Activated CD4-positive, CD25-positive, alpha-beta regulatory T cell (primary cell): ENCODE data around the gene CCDC184.
A peak's percentile ranks its signal among the peaks of the same experiment; 100 is the strongest.
"Not testable (repeated sequence)": the region's sequence is repeated elsewhere in the genome, so short reads cannot be mapped to it uniquely, and the experiment has no call there.

Experiments
- DNase-seq, 4 experiments: peaks; one replicate each; lab custom pipeline; 2025; lab: John Stamatoyannopoulos, UW

Gene CCDC184

DNA sequence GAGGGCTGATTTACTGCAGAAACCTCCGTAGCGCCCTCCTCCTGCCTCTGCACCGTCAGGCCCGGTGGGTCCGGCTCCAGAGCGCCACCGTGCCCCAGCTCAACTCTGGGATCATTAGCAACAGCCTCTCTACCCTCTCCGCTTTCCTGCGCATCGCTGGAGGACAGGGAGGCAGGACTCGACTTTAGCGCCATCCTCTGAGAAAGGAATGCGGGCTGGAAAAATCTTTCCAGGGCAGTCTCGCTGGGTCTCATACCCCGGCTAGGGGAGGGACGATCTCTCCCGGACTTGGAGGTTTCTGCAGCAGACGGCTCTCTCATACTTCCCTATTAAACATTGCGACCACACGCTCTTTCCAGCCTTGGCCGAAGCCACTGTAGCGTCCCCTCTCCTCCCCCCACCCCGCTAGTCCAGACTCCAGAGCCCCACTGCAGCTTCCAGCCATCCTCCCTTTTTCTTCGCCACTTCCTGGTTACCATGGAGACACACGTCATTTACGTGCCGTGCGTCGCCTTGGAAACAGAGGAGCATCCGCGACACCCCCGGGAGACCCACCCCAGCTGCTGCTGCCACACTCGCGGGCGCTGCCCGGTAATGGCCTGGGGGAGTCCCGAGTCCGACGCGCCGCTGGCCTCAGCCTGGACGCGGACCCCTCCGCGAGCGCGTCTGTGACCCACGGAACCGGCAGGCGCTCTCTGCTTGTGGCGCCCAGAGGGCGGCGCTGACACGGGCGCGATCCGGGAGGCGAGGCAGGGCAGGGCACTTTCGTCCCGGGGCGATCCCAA is at the start of gene CCDC184:
CCDC184 (plus strand) TSS at position 554 of the 785 bp plus-strand sequence. CDS start 479 bp downstream, outside the sequence.
- peak in 3 of 4 experiments; percentile 30 to 57 (median 35) for DNase-seq

DNA sequence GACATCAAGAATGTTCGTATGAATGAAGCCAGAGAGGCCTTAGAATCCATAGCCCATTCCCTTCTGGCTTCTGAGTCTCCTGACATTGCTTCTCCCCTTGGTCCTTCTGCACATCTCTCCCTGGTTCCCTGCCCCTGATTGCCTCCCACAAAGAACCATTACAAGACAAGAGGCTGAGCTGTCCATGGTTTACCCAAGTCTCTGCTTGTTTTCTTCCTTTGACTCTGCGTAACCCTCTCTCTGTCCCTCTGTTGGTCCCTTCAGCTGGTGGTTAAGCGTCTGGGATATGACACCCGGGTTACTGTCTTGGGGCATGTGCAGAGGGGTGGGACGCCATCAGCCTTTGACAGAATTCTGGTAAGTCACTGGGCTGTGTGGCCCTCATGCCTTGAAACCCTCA is 48.4 kb upstream of the CCDC184 start:
- DNase-seq, result no peak

DNA sequence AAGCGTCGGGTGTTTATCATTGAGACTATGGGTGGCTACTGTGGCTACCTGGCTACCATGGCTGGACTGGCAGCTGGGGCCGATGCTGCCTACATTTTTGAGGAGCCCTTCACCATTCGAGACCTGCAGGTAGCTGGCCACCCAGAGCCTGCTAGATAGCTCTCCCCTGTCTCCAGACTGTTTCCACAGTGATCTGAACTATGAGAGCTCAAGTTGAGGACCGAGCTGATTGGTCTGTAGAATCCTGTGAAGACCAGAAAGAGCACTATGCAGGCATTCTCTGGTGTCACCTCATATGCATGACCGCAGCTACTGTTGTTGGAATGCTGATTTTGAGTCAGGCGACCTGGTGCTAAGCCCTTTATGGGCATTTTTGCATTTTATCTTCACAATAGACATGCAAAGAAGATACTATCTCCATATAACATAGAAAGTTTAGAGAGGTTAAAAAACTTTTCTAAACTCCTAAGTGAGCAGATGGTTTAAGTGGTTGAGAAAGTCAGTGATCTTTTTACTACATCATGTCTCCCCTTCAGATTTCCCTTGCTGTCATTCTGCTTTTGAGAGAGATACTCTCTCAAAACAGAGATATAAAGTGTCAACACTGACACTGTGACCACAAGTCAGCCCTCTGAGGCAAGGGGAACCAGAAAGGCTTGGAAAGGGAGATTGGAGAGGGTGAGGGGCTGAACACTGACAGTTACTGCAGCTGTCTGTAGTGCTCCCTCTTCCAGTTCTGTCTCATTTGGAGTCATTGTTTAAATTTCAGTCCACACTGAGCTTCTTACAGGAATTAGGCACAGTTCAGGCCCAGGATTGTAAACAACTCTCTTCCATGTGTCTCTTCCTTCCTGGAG is 40.4 kb upstream of the CCDC184 start:
- no peak for DNase-seq

DNA sequence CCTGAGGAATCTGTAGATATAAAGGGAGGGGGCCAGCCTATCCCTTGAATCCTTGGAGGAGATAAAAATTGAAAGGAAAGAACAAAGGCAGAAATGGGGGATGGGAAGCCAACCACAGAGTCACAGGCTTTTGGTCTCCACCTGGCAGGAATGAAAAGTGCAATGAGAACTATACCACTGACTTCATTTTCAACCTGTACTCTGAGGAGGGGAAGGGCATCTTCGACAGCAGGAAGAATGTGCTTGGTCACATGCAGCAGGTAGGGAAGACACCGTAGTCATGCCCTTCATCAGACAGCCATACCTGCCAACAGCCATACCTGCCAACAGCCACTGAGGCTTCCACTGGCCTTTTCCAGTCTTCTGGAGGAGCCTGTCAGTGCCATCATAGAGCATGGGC is 39.5 kb upstream of the CCDC184 start:
- no peak for DNase-seq

DNA sequence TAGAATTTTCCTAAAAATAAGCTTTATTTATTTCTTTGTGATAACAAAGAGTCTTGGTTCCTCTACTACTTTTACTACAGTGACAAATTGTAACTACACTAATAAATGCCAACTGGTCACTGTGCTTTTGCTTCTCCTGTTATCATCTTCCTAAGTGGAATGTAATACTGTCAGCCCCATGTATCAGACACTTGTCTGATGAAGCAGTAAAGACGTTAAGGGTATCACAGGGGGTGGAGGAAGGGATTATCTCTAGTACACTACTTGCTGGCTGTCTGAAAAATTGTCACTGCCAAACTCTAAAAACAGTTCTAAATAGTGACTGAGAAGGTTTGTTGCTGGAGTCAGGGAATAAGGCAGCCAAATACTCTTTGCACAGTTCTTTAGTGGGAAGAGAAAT is 37.5 kb upstream of the CCDC184 start:
- no peak for DNase-seq

DNA sequence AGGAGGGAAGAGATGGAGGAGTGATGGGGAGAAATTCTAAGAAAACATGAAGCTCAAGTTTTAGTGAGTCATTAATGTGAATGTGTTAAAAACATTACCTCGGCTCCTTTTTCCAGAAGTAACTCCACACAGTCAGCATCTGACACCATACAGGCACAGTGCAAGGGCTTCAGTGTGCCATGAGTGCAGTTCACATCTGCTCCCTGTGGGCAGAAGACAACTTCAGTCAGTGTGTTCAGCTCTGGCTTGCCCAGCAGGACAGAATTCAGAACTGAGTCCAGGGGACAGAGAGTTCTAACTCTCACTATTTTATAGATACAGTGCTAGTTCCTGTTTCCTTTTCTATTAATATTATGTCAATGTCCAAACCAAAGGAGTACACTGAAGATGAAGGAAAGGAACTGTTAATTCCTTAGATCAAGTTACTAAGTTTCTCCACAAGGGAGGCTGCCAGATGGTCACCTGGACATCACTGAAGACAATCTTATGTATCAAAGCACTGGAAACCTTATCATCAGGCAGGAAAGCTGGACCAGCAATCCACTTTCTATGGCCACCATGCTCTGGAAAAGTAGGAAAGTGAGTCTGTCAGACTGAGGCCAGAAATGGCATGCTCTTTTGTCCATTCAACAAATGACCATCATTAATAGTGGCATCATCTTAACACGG is 32.2 kb upstream of the CCDC184 start:
- no peak for DNase-seq

DNA sequence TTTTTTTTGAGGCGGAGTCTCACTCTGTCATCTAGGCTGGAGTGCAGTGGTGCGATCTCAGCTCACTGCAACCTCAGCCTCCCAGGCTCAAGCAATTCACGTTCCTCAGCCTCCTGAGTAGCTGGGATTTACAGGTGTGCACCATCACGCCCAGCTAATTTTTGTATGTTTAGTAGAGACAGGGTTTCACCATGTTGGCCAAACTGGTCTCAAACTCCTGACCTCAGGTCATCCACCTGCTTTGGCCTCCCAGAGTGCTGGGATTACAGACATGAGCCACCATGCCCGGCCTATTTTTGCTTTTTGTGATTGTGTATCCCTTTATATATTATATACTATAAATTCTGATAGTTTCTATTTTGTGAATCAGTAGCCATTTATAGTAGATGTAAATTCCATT is 27.7 kb upstream of the CCDC184 start:
- DNase-seq, result not testable (repeated sequence)

DNA sequence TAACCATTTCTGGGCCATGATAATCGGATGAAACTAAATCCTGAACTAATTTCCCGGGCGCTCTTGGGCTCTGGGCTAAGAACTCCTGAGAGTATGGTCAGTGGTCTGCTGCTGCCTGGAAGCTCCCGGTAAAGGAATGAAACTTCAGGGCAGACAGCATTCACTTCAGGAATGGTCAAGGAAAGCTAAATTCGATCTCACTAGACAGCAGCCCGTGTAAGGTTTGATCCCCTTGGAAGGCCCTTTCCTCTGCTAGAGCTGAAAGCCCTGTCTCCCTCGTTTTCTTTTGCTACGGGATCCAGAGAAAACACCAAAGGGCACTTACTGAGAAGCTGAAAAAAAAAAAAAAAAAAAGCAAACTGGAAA is 26.8 kb upstream of the CCDC184 start:
- no peak for DNase-seq

DNA sequence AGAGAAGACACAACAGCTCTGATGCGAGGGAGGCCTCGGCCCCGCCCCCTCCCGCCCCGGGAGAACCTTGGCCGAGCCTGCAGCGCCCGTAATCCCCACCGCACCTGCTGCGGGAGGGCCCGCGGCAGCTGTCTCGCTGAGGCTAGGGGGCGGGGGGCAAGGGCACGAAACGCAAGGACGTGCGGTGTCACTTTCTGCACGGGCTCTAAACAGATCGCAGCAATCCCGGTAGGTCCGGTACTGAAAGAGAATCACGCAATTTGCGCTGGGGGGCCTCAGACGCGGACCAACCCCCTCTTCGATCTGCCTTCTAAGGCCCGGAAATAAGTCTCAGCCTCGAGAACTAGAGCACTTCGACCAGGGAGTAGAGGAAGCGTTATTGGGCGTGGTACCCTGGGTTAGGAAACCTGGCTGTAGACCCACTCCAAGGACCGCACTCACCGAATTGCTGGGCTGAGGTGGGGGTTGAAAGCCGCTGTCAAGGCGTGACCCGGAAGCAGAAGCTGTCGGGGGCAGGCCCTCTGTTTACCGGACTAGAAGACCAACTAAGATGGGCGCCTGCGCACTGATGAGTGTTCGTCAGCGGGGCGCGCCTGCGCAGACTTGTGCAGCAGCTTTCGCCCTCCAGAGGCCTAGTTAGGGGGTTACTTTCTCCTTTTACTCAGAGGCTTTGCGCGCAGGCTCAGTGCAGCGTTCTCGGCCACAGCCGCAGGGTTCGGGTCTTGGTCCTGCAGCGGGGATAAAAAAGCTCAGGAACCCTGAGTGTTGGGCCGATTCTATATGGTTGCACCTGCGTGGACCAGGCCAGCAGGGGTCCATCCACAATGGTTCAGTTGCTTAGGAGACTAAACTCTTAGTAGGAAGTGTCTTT is 26.2 kb upstream of the CCDC184 start, which contains the start of gene ASB8:
ASB8 (minus strand) TSS at position 498 of the 871 bp plus-strand sequence. CDS start 4,019 bp downstream, outside the sequence.
- DNase-seq, result peak; percentile 97 to 99 (median 98)

DNA sequence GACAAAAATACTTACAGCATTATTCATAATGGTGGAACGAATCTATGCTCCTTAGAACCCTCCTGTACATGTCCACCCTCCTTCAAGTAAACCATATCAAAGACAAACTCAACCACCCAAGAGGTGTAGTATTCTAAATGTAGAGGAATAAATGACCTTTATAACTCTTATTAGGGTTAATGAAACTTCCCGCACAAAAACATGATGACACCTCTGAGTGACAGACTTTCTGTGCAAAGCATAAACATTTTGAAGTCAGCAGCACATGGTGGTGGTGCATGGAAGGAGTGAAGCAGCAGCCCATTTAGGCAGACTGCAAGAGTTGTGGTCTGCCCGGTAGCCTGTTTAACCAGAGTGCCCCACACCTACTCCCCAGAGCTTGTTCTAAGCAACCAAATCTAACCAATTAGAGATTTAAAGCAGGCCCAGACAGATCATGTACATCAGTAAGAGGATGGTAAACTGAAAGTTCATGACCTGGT is 25.5 kb upstream of the CCDC184 start:
- no peak for DNase-seq

DNA sequence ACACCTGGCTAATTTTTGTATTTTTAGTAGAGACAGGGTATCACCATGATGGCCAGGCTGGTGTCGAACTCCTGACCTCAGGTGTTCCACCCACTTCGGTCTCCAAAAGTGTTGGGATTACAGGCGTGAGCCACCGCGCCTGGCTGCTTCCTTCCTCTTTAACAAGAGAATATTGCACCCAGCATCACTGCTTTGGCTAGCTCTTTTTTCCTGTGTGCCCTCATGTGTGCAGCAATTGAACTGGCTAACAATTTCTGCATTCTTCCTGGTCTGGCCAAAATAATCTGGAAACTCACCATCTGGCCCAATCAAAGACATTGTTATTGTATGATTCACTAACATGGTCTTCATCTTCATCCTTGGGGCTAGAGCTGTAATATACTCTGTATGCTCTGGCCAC is 23.4 kb upstream of the CCDC184 start:
- no peak for DNase-seq

DNA sequence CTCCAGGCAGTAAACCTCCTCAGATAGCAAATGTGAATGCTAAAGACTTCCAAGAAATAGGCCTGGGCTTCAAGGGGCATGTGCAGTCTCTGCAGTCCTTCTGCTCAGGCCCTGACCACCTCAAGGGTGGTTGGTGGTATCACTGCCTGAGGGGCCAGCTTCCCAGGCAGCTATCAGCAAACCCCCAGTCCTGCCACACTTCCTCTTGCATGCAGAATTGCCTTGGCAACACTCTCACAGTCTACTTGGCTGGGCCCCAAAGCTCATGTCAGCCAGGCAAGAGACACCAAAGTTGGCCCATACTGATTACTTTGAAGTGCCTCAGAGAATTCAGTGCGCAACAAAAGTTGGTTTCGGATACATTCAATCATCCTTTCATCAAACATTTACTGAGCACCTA is 22.6 kb upstream of the CCDC184 start:
- DNase-seq, result no peak

DNA sequence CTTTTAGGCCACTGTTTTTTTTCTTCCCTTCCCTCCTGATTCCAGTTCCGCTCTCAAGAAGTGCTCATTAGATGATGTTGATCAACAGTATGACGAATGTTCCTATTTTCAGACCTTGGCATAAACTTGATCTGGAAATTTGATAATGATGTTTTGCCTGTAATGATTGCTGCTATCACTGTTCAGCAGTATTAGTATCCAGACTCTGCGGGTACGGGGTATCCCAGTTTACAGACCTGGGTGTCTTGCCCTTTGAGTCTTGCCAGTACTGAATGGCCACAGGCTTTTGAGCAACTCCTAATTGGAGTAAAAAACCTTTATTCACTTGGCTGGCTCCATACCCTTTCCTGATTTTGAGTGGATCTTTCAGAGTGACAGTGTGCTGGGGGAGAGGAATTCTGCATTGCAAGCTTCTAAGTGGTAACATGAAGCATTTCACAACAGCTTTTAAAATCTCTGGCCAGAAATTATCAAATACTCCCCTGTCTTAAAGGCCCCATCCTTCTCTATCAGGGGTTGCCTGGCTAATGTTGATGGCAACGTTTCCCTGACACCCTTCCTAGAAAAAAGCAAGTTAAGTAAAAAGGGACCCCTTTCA is 20.2 kb upstream of the CCDC184 start:
- DNase-seq, result no peak

DNA sequence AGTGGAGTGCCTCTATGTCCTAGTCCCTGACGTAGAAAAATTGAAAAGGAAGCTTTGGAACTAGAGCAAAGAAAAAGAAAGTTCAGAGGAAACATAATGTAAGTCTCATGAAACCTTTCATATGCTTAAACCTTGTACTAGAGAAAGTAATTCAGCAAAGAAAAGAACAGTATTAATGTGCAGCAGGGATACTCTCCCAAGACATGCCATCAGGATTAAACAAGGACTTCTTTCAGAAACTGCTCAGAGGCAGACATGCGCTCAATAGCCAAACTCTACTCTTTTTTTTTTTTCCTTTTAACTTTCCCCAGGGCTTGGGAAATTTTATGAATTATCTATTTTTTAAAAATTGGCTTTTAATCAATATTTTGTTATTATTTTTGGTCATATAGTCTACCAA is 19.0 kb upstream of the CCDC184 start:
- DNase-seq, result no peak

DNA sequence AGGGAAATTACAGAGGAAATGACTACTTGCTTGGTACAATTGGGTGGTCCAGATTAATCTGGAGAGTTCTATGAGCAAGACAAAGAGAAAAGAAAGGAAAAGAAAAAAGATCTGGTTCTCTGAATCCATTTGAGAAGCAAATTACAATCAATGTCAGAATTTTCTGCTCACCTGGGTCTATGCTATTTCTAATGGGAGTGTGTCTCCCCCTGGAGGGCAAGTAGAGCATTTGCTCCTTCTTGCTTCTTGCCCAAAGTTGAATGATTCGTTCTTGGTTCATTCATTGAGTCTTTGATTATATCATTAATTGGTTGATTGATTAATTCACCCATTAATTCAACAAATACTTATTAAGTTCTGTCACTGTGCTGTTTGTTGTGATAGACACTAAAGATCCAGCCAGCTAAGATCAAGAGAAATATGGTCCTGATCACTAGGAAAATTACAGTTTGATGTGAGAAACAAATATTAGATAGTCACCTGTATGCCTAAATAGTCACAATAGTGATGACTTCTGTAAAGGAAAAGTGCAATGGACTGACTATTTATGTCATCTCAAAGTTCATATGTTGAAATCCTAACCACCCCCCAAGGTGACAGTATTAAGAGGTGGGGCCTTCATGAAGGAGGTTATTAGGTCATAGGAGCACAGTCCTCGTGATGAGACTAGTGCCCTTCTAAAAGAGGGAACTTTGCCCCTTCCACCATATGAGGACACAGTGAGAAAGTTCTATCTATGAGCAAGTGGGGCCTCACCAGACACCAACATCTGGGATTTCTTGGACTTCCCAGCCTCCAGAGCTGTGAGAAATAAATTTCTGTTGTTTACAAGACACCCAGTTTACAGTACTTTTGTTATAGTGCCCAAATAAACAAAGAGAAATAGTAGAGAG is 18.1 kb upstream of the CCDC184 start:
- peak in 3 of 4 experiments; percentile 15 to 43 (median 24) for DNase-seq

DNA sequence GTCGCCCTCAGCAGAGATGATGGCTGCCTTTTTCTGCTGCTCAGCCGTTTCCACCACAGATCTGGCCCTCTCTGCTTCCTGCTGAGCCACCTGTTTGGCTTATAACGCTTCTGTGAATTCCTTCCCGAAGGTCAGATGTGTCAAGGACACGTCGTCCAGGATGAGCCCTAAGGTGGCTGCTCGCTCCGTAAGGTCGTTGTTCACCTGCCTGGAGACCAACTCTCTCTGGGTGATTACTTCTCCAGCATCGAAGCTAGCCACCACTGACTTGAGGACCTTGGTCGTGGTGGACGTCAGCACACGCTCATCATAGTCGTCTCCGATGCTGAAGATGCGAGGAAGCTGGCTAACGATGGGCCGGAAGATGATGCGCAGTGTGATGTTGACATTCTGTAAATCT is 14.4 kb upstream of the CCDC184 start:
- DNase-seq, result no peak

DNA sequence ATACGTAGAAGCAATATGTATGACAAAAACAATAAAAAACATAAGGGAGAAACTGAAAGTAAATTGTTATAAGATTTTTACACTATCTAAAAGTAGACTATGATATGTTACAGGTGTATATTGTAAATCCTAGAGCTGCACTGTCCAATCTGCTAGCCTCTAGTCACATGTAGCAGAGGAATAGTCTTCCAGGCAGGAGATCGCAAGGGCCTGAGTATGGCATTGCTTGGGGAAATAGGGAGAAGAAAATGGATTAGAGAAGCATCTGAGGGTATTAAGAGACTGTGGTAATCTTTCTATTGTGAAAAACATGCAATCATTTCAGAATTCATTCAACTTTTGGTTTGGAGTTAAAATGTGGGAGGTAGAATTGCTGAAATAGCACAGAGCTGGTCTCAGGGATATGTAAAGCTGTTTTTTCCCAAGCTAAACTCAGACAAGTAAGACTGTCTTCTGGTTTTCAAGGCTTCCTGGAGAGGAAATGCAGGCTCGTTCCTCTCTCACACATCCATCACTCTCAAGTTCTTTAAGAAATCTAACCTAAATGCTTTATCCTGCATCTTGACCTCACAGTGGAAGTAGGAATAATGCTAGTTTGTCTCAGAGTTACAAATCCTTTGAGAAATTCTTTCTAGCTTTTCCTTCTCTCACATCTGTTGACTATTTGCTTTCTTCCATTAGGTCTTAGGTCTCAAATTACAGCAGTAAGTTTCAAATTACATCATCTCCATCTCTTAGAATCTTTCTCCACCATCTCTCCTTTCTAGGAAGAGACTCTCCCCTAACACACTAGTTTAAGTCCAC is 7.6 kb upstream of the CCDC184 start:
- no peak for DNase-seq

DNA sequence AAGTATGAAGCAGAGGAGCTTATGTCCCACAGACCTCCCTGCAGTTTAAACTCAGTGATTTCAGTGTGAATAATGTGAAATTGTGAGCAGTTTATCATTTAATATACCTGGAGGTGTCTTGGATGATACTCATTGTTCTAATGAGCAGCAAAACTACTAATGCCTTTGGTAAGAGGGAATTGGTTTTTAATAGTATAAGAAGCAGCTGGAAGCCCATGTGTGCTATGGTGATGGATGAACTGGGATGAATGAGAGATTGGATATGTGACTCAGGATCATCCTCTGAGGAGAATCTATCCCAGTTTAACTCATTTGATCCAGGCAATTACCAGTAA is 7.1 kb upstream of the CCDC184 start:
- DNase-seq, result no peak

DNA sequence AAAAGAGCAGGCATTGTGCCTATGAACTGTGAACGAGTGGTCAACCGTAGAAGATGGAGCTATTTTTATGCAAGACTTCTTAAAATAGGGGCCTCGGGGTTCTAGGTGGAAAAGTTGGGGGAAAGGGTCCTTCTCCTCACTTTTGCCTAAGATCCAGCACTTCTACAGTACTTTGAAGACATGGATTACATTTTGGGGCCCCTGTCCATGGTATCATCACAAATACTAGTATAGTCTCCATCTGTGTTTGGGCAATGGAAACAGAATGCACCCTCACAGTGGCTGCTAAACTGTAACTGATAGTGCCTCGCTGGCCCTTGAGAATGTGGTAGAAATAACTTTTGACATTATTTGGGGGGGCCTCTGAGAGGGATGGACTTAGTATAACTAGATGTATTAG is 5.5 kb upstream of the CCDC184 start:
- no peak for DNase-seq
